Skeletal muscle cell (primary cell): Measurements from ENCODE around the gene FRMD1.

Experiments used
- DNase-seq: peaks from one replicate; pipeline ENCODE4 v3.0.0-alpha.2; 2010; ENCODE audit warnings: low read depth
- H3K4me3 ChIP-seq: 2 replicates; pipeline ENCODE4 v1.5.1; 2011; ENCODE audit warnings: low read depth, mild to moderate bottlenecking, control low read depth, low read length, moderate library complexity

FRMD1 gene

DNA sequence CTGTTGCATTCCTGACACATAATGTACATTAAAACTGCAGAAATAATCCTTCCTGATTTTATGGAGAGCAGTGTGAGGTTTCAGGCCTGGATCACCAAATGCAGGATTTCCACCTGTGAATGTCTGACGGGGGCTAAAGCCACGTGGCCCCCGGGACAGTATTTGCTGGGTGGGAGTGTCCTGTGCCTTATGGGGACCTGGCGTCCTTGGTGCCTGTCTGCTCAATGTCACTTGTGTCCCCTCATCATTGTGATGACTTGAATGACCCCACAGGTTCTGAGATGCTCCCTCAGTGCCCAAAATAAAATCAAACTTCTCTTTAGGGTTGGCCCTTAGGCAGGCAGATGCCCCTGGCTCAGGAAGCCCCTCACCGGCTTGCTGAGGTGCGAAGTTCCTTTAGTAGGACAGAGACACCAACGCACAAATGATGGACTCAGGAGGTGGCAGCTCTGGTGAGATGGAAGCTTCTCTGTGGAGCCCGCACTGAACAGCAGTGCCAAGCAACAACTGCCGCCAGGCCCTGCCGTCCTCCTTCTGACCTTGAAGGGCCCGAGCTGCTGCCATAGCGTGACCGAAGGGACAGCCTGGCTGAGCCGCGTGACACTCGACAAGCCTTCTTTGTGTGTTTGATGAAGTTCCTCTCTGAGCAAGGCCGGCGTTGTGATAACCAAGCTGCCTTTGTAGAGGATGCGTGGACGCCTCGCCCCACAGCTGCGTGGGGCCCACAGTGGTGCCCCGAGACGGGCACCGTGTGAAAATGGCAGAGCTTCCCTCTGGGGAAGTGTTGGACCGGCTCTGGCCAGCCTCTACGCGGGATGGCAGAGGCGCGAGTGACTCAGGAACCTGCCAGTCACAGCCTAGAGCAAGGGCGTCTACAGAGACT, 30.9 kb downstream of the FRMD1 start:
- no peak for DNase-seq

DNA sequence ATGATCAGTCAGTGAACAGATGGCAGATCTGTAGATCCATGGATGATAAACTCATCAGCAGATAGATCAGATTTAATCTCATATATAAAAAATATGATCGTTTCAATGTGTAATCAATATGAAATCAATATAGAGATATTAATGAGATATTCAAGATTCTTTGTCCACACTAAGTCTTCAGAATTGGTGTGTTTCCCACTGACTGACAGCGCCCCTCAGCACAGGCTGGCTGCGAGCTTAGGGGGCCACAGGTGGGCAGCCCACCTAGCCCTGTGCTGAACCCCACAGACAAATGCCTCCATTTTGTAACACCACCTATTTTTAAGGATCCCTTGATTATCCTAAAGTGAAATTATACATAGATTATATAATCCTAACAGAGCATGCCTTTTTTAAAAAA, 32.3 kb downstream of the FRMD1 start:
- DNase-seq, result no peak
- no peak overlapping the region for H3K4me3 ChIP-seq

More for the DNA sequence above, 30.9 kb downstream of the FRMD1 start:
- H3K4me3 ChIP-seq, result no peak overlapping the region

DNA sequence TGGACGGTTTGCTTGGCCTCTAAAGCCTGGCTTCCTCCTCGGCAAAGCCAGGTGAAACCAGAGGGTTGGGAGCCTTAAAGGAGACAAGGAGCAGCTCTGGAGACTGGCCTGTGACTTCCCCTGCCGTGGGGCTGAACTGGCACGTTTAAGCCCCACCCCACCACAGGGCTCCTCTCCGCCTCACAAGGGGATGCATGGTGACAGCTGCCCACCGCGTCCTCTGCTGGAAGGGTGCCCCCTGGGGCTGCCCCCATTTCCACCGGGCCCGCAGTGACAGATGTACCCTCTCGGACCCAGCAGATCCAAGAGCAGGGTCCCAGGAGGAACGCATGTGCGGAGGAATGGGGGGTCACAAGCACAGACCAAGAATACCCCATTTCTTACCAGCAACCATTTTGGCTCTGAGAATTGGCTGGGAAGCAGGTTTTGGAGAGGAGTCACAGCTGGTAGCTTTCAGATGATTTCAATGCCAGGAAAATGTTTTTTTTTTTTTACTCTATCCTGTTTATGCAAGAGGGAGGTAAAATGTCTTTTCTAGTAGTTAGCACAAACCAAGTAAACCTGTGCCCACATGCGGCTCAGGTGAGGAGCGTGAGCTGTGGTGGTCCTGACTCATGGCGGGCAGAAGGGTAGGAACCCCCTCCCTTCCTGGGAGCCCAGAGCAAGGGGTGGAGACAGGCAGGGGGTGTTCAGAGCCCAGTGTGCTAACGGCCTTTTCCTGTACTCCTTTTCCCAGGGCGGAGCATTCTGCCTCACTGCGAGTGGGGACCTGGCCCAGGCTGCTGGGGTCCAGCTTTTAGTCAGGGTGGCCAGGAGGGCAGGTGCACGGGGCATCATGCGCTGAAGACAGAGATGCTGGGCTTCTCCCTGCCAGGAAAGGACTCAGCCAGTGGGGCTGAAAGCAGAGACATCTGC, 33.0 kb downstream of the FRMD1 start:
- H3K4me3 ChIP-seq, result no peak overlapping the region
- DNase-seq, result no peak

DNA sequence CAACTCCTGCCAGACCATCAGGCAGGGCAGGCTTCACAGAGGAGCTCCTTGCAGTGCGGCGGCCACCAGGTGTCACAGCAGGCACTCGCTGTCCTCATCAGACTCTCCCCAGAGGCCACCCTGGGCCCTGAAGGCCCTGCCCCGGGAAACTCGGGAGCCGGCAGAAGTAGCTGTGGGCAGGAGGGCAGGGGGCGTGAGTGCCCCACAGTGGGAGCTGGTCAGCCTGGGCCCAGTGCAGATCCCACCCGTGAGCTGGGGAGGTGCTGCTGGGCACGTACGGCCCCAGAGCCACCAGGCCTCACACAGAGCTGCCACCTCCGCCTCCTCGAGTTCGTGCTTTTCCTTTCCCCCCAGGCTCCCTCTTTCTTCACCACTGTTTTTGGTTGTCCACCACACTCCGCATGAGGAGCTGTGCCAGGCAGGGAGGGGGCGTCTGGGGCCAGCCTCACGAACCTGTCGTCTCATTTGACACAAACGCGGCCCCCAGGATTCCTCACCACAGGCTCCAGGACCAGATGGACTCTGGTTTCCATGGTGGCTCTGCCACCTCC, 33.8 kb downstream of the FRMD1 start:
- no peak for DNase-seq
- no peak overlapping the region for H3K4me3 ChIP-seq

DNA sequence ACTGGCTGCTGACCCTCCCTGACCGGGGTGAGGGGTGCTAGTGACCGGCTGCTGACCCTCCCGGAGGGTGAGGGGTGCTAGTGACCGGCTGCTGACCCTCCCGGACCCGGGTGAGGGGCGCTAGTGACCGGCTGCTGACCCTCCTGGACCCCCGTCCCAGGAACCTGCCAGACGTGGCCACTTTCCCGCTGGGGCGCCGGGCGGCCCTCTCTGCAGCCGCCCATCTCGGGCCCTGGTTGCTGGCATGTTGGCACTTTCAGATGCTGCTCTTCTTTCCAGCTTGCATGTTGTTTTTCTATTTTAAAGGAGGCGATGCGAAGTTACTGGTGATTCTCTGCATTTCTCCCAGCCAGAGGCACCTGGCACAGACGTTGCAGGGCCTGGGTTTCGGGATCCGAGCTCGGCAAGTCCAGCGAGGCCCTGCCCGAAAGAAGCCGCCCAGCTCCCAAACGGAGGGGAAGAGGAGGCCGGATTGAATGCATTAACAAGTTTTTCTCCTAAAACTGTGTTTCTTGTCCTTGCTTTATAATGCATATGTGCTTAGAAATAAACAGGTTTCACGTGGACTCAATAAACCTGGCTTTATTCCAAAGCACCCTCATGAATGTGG, 34.4 kb downstream of the FRMD1 start:
- DNase-seq, result no peak
- H3K4me3 ChIP-seq, result no peak overlapping the region

DNA sequence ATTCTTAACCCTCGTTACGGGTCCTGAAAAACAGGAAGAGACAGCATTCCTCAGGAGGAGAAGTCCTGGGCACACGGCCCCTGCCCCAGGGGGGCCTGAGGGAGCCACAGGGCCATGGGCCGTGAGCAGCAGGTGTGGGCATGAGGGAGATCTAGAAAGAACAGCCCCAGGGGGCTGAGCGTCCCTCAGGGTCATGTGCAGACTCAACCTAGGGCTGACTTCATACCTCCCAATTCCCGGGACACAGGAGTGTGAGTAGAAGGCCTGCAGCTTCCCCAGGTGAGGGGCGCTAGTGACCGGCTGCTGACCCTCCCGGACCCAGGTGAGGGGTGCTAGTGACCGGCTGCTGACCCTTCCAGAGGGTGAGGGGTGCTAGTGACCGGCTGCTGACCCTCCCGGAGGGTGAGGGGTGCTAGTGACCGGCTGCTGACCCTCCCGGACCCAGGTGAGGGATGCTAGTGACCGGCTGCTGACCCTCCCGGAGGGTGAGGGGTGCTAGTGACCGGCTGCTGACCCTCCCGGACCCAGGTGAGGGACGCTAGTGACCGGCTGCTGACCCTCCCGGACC, 35.1 kb downstream of the FRMD1 start:
- no peak for DNase-seq
- no peak overlapping the region for H3K4me3 ChIP-seq

DNA sequence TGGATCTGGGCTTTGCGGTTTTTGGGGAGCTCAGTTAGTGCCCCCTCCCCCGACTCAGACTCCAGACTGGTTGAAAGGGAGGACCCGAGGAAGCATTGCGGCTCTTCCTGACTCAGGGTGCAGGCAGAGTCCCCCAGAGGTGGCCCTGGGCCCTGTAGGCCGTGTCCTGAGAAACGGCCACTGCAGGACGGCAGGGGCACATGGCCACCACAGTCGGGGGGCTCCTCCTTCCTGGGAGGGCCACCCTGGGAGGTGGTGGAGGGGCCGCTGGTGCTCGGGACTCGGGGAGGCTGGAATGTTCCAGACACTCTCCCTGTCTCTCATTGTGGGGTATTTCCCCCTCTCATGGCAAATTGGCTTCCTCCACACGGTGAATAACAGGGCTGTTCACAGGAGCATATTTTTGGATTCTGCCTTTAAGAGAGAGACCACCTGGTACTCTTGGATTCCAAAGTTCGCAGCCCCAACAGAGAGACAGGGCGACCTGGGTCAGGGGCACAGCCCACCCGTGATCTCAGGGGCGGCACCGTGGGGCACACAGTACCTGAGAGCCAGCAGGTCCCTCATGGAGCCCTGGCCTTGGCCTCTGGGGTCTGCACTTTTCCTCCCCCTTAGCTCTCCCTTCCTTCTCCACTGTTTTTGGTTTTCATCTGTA, 35.7 kb downstream of the FRMD1 start:
- H3K4me3 ChIP-seq, result no peak overlapping the region
- no peak for DNase-seq

DNA sequence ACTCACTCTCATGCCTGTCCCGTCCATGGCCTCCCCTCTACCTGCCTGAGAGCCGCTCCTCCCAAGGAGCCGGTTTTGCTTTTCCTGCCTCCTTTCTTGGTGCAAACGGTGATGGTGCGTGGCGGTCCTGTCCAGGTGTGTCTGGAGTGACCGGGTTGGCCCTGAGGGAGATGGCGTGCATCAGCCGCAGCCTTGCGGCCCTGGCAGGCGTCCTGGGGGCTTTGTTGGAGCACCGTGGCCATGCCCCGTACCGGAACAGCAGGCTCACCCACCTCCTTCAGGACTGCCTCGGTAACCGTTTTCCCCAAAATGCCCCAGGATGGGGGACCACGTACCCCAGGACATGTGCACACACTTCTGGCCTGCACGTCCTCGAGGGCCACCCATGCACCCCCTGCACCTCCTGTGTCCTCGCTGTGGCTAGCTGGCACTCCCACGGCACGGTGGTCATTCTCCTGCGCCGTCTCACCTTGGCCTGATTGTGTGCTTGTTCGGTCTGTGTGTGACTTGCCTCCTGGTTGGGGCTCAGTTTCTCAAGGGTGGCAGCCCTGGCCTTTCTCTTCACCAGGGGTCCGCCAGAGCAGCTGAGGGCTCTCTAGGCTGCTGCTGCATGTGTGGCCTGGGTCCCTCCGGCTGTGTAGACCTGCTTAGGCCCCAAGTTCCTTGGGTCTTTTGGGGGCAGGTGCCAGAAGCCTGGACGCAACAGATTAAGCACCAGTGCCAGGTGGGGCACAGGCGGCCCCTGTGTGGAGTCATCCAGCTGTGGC, 36.4 kb downstream of the FRMD1 start:
- DNase-seq, result no peak

DNA sequence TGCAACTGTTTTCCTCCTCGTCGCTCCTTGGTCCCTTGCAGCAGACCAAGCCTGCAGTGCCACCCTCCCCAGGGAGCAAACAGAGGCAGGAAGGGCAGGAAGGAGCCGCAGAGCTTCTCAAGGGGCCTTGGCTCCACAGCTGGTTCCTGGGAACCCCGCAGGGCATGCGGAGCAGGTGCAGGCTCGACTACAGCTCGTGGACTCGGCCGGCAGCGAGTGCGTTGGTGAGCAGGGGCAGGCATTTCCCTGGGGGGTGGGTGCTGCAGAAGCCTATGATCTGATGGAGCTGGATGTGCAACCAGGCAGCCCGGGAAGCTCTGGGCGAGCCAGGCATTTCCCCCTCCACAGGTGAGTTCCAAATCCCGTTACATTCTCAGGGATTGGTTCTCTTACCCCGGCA, 37.1 kb downstream of the FRMD1 start:
- DNase-seq, result no peak
- H3K4me3 ChIP-seq, result no peak overlapping the region

More for the DNA sequence above, 36.4 kb downstream of the FRMD1 start:
- no peak overlapping the region for H3K4me3 ChIP-seq

DNA sequence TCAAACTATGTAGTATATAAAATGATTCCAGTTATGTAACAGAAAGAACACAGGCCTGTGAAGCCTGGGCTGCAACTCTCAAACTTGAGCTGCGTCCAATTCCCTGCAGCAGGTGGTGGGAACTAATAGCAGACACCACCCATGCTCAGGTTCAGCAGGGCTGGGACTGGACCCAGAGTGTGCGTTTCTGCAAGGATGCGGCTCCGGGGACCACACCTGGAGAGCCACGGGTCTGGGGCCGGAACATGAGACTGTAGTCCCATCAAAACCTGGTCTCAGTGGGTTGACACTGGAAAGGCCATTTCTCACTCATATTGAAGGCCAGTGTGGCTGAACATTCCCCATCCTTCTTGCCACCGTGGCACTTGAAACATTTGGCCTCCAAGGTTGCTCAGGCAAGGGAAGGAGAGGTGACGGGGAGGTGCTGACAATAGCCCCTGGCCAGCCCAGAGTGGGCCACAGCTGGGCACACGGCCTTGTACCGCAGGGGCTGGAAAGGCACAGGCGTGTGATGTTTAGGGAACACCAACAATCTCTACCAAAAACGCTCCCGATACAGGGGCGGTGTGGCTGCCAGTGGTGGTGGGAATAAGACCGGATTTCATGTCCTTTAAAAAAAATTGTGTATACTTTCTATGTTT, 38.0 kb downstream of the FRMD1 start:
- DNase-seq, result no peak
- H3K4me3 ChIP-seq, result no peak overlapping the region

DNA sequence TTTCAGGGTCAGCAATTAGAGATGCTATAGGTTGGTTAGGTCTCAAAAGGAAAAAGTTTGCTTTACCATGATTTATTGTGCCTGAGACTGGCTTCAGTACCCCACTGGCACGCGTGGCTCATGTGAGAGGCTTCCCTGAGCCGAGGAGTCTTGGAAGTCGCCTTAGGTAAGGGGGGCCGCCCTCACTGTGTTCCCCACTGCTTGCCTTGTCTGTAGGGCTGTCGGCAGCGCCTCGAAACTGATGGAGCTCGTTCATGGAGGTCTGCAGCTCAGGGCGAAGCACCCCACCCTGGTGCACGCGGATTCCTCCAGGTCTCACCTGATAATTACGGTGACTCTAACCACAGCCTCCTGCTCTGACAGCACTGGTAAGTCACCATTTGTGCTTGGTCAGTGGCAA, 39.2 kb downstream of the FRMD1 start:
- no peak for DNase-seq
- no peak overlapping the region for H3K4me3 ChIP-seq

DNA sequence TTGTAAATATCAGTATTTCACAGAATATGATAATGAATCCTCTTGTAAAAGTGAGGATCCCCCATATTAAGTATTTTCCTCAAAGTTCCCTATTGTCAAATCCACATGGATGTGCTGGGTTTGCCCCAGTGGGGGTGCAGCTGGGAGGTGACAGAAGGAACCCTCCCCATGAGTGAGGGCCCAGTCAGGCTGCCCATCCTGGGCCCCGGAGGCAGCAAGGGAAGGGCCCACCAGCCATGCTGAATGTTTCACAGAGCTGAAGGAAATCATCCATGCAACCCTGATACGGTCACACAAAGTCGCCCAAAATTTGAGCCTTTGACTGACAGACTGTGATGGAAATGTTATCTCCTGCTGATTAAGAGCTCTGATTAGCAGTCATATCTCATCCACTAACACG, 39.7 kb downstream of the FRMD1 start:
- no peak for DNase-seq
- no peak overlapping the region for H3K4me3 ChIP-seq

DNA sequence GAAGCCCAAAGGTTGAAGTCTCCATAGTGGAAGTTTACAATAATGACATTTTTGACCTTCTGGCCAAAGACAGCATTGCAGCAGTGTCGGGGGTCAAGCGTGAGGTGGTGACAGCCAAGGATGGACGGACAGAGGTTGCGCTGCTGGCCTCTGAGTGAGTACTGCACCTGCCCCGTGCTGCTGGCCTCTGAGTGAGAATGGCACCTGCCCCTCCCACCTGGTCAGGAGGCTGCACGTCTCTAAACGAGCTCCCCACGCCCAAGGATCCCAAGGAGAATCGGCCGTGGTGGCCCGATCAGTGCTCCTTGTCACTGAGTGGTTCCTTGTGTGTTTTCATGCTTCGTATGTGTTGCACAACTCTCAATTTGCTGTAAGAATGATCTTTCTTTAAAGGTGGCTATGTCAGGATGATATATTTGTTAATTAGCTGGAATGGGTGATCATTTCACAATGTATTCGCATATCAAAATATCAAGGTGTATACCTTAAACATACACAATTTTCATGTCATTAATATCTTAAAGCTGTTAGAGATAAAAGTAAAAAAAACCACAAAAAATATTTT, 40.4 kb downstream of the FRMD1 start:
- H3K4me3 ChIP-seq, result no peak overlapping the region
- no peak for DNase-seq

DNA sequence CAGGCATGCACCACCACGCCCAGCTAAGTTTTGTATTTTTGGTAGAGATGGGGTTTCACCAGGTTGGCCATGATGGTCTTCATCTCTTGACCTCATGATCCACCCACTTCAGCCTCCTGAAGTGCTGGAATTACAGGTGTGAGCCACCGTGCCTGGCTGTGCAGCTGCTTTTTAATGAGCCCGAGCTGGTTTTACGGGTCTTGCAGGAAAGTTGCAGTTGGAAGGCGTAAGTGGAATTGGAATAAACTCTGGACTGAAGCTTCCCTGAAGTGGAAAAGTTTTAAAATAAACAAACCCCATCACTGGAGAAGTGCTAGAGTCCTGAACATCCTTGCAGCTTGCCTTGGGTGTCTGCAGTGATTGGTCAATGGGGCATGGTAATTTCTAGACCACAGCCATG, 41.2 kb downstream of the FRMD1 start:
- DNase-seq, result no peak
- H3K4me3 ChIP-seq, result no peak overlapping the region

DNA sequence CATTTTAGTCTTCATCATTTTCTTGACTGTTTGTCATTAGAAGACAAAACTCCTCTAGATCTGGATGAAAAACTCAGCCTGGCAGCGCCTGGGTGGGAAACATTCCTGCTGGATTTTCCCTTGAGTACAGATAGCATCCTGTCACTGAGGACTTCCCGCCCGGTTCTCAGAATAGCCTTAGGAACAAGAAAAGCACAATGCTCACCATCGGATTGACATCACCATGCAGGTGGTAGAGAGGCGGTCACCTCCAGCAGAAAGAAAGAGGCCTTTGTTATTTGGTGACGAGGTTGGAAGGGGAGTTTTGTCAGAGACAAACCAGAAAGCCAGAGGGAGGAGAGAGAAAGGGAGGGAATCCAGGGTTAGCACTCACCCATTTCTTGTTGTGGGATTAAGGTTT, 41.8 kb downstream of the FRMD1 start:
- H3K4me3 ChIP-seq, result no peak overlapping the region
- no peak for DNase-seq

DNA sequence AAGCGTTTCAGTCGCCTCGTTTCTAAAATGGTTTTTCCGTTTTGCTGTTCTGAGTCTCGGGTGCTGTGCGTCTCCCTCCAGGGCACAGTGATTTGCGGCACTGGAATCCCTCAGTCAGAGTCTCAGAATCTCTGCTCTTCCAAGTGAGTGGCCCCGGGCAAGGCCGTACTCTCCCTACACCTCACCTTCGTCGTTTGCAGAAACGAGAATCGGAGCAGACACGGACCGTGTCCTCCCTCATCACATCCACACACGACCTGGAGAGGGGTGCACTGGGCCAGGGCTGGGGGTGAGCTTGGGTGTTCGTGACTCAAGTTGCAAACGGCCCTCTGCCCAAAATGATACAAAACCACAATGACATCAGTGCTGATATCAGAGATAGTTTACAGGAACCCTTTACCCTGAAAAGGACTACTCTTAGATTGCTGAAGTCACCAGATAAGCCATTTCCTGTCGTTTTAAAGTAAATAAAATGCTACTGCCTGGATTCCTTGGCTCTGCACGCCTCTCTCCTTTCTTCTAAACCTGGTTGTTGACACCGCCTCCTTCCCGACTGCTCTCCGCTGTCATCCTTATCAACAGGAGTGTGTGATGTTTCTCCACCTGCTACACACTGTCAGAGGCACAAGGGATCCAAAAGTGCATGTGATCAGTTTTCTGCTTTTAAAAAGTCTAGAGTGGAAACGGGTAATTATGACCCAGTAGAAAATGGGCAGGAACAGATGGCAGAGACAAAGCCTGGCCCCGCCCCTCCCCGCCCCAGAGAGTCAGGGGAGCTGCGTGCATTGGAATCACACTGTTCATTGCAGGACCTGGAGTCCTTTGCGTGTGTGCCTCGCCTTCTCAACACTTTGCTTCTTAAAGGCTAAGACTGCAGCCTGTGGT, 43.1 kb downstream of the FRMD1 start:
- no peak for DNase-seq
- H3K4me3 ChIP-seq, result peak overlapping the region; percentile 41
